GM19468 (cell line): ENCODE results near the gene ARHGEF37.

ENCODE experiments used
- ATAC-seq: cut with Tn5 transposase; IDR thresholded peaks from one replicate; pipeline ENCODE4 v1.9.1; 2021; ENCODE audit warnings: mild to moderate bottlenecking, moderate library complexity, moderate number of reproducible peaks; ENCODE audit not compliant: unreplicated experiment; ENCODE audit errors: extremely low read depth

ARHGEF37 gene

GRCh38 chr5:149622466-149622865 is 41.2 kb downstream of the ARHGEF37 start:
- ATAC-seq: no peak

DNA sequence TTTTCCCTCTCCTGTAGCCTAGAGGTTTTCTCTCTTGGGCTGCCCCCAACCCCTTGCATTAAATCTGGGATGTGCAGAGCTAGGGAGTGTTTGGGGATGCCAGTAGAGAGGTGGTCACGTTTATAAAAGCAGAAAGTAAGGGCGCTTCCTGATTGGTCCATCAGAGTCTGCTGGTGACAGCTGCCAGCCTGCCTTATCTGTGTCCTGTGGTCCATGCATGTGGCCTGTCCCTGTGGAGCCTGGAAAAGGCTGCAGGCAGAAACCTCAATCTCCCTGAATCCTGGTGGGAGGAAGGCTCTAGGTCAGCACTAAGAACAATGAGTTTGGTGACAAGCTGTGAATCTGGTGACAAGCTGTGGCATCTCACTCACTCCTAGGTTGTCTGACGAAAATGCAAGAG is 42.2 kb downstream of the ARHGEF37 start:
- ATAC-seq: no peak

DNA sequence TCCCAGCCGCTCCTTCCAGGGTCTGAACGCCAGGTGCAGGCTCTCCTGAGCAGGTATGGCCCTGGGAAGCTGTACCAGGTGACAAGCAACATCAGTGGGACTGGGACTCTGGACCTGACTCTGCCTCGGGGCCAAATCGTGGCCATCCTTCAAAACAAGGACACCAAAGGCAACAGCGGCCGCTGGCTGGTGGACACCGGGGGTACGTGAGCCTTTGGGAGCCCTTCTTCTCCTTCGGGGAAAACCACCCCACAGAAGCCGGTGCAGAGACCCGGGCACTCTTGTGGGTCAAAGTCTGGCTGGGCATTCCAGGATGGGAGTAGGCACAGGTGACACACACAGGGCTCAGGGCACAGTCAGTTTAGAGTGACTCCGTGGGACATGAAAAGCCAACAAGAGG is 45.8 kb downstream of the ARHGEF37 start:
- ATAC-seq: no peak

- no peak for ATAC-seq
Measured at GRCh38 chr5:149628221-149628620, 46.9 kb downstream of the ARHGEF37 start.

GRCh38 chr5:149628846-149629388 is 47.6 kb downstream of the ARHGEF37 start:
- no peak for ATAC-seq

GRCh38 chr5:149629421-149629820 is 48.1 kb downstream of the ARHGEF37 start:
- no peak for ATAC-seq

GRCh38 chr5:149630337-149630736 is 49.0 kb downstream of the ARHGEF37 start:
- ATAC-seq: no peak

DNA sequence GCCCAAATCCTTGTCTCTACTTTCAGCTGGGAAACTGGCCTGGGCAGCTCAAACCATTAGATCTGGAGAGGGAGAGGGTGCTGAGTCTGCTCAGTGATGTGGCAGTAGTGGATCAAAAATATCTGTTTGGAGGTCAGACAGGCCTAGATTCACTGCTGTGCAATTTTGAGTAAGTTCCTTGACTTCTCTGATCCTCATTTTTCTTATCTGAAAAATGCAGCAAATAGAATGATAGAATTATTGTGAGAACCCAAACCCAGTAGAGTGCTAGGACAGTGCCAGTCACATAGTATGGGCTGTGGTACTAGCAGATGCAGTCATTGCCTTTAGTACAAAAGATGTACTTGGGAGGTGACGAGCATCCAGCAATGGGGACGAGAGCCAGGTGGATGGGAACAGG is 50.2 kb downstream of the ARHGEF37 start:
- no peak for ATAC-seq

DNA sequence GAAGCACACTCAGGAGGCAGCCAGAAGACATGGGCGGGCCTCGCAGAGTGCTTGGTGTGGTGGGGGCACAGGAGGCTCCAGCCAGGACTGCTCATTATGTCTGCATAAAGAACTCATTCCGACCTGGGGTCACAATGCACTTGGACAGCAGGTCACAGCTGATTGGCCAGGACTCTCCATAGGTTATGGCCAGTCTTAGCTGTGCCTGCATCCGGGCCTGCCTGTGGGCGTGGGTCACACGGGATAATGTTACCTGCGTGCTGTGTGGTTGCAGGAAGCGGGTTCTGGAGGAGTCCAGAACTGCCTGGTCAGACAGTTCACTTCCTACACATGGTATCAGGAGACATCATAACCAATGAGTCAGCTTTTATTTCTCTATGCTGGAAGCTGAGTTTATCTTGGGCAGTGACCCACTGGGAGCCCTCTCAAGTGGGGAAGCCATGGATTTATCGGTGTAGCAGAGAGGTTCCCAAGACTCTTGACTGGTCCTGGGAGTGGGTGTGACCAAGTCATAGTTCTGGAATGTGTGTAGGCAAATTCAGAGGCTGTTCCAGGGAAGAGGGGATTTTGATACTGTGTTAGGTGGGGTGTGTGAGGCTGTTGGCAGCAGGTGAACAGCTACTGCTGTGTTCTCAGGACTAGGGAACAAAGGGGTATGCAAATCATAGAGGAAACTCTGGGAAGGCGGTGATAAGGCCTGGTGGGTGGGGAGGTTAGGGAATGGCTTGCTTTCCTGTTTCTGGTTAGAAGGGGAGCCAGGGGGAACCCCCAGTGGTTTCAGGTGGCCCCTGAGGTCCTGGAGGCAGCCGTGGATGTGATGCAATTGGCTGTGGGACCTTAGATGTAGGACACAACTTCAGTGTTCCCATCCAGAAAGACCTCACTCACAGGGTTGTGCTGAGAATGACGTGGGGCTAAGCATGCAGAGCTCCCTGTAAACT is 51.3 kb downstream of the ARHGEF37 start:
- no peak for ATAC-seq

GRCh38 chr5:149633476-149634350 is 52.4 kb downstream of the ARHGEF37 start:
- ATAC-seq: no peak

DNA sequence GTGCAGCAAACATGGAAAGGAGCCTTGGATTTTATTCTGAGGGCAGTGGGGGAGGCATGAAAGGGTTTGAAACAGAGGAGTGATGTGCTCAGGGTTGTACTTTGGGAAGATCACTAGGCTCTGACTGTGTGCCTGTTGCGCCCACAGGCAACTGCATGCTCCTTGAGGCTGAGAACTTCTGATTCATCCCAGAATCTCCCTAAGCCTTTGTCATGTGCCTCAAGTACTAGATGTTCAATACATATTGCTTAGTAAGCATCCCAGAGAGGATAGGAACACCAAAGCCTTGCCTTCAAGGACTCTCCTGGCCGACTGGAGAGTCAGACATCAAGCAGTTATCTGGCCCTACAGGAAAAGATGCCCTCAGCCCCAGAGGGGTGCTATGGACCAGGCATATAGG is 54.1 kb downstream of the ARHGEF37 start:
- ATAC-seq: no peak

DNA sequence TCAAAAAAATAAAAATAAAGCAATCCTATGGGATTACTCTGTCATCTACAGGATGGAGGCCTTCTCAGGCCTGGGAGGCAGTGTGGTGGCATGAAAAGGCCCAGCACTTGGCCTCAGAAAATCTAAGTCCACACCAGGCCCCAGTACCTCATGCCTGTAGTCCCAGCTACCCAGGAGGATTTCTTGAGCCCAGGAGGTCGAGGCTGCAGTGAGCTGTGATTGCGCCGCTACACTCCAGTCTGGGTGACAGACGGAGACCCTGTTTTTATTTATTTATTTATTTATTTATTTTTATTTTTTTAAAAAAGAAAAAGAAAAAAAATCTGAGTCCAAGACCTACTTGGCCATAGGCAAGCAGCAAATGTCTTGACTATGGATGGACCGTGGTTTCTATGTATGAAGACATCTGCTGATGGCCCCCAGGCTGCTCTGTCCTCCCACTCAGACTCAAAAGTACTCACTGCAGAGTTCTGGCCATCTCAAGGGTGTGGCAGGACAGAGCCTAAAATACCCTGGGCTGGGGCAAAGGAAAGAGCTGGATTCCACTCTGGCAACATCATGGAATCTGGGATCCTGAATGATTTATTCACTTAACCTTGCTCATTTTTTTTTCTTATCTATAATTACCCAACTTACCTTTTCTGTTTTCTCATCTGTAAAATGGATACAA is 55.0 kb downstream of the ARHGEF37 start:
- no peak for ATAC-seq

DNA sequence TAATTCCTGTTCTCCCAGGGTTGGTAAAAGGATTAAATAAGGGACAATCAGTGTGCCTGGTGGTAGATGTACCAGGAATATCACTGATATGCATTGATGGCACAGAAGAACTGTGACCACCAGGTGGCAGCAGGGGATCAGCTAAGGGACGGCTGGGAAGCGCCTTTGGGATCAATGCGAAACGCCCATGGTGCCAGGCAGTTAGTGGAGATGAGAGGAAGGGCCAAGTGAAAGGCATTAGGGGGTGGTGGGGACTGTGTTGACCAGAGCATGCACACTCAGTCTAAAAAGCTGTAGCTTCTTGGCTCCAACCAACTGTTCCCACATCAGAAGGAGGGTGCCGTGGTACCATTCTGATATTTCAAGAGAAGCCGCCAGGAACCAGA is 55.6 kb downstream of the ARHGEF37 start:
- ATAC-seq: no peak

DNA sequence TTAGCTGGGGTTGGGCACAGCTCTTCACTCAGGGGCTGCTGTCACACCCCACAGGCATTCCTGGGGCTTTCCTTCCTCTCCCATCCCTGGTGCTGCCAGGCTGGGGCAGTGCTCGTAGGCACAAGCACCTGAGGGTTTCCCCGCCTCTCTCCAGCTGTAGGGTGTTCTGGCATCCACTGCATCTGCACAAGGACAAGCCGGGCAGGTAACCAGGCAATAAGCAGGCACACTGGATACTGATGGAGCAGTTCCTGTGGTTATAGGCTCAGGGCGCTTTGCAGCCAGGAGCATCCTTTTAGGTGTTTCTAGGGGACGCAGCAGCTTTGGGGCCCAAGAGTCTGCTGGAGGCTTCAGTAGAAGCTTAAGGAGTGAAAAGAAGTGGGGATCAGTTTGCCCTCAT is 56.8 kb downstream of the ARHGEF37 start:
- no peak for ATAC-seq

DNA sequence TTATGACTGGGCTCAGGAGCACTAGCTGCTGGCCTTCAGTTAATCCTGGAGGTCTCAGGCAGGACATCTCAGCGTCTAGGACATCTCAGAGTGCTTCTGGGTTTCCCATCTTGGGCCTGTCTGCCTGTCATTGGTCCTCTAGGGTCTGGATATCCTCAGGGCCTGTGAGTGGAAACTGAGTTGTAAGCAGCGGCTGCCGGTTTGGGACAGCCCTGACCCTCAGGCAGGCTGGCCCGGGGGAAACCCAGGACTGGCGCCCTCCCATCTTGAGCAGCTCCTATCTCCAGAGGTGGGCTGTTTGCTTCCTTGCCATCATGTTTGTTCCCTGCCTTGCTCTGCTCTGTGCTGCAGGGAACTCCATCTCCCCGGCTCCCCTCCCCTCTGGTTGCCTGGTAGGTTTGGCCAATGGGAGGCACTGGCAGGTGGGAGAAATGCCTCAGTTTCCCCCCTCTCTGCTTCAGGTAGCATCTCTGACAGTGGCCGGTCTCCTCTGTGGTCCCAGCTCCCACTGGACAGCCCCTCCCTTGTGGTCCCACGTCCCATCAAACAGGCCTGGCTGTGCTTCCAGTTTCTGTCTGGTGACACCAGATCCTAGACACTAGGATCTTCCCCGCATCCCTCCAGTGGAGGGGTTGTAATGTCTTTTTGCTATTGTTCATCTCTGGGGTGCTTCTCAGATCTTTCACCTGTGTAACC is 57.4 kb downstream of the ARHGEF37 start:
- no peak for ATAC-seq

DNA sequence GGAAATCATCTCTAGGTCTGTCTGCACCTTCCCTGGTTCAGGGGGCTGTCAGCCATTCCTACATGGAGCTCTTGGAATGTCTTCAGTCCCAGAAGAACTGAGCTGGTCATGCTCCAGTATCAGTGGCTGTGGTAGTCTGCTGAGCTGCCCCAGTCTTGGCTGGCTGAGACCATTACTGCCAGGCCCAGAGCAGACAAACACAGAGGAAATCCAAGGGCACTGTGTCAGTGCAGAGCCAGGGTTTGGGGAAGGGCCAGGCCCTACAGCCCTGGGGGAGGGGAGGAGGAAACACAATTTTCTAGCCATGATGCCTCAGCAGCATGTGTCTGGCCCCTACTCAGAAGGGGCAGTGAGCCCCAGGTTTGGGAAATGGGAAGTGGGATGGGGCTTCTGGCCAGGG is 58.4 kb downstream of the ARHGEF37 start:
- ATAC-seq: no peak

DNA sequence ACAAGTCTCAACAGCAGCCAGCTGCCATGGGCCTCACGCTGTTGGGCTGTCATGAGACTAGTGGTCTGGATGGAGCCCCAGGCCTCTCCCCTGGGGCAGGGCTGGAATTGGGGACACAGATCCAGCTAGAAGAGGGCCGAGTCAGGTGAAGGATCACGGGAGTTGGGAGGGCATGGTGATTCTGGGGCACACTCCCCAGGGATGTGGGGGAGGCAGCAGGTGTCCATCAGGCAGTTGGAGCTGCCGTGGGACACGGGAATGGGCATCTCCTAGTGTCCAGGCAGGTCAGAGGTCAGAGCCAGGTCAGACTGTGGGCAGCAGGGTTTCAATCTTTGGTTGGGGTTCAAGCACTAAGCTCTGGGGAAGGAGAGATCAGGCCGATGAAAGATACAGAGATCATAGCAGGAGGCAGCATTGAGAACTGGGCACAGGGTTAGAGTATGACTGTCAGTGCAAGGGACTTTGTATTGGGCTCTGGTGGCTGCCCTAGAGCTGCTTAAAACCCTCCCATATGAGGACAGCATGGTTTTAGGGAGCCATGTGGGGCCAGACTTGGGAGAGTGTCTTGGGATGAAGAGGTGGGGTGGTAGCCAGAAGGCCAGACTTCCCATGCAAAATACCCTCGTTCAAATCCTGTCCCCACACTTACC is 59.2 kb downstream of the ARHGEF37 start:
- ATAC-seq: no peak

- ATAC-seq: no peak
Measured at GRCh38 chr5:149641000-149641576, 59.8 kb downstream of the ARHGEF37 start.

DNA sequence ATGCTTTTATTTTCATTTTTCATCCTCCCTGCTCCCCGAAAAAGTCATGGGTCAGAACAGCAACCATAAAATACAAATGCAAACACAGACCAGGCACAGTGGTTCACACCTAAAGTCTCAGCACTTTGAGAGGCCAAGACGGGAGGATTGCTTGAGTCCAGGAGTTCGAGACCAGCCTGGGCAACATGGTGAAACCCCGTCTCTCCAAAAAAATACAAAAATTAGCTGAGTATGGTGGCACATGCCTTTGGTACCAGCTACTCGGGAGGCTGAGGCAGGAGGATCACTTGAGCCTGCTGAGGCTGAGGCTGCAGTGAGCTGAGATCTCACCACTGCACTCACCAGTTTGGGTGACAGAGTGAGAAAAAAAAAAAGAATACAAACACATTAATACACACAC is 60.3 kb downstream of the ARHGEF37 start:
- ATAC-seq: no peak
